ENCODE measurements around the gene TMEM132D.

The TMEM132D gene

DNA sequence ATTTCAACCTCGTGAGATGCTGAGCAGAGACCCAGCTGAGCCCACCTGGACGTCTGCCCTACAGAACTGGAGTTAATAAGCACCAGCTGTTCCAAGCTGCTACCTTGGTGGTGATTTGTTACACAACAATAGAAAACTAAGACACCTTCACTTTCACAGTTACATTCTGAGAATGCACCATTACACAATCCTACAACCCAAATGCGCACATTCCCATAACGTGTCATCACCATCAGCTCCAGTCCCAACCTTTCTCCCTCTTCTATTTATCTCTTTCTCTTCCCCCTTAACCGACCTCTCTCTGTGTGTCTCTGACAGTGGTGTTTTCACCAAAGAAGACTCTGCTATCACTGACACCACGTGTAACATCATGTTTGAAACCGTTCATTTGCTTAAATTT is 91.9 kb downstream of the TMEM132D start:
- Histone ChIP-seq H3K9ac (ENCODE audit: low read length) (no peak overlapping the region), H3K79me2 (ENCODE audit: insufficient read depth, low read length) (no peaks in the 10 kb centered on the region), H3F3A (ENCODE audit: insufficient read depth) (no peaks in the 10 kb centered on the region), H4K20me1 (ENCODE audit: low read depth, low read length) (no peaks in the 10 kb centered on the region), H3K27me3 (ENCODE audit: low read length) (no peaks in the 10 kb centered on the region), H3K27ac (ENCODE audit: low read depth, low read length) (no peak overlapping the region), H3K4me2 (ENCODE audit: low read depth, low read length, poor library complexity, severe bottlenecking) (no peak overlapping the region), H3K9me2 (replicated peaks; ENCODE audit: insufficient read depth, low read length) (no peaks in the 10 kb centered on the region), H3K4me3 (ENCODE audit: insufficient read depth, low read length, poor library complexity, severe bottlenecking) (no peak overlapping the region), H3K9me3 (ENCODE audit: insufficient read depth, low read length) (no peaks in the 10 kb centered on the region), H2AFZ (ENCODE audit: low read depth, low read length, severe bottlenecking) (no peak overlapping the region), H3K36me3 (ENCODE audit: low read length) (no peaks in the 10 kb centered on the region)
- TF ChIP-seq EZH2phosphoT487 (conservative IDR thresholded peaks at IDR 0.05; ENCODE audit: low read length): no peak
- TF ChIP-seq, protein P1, sequence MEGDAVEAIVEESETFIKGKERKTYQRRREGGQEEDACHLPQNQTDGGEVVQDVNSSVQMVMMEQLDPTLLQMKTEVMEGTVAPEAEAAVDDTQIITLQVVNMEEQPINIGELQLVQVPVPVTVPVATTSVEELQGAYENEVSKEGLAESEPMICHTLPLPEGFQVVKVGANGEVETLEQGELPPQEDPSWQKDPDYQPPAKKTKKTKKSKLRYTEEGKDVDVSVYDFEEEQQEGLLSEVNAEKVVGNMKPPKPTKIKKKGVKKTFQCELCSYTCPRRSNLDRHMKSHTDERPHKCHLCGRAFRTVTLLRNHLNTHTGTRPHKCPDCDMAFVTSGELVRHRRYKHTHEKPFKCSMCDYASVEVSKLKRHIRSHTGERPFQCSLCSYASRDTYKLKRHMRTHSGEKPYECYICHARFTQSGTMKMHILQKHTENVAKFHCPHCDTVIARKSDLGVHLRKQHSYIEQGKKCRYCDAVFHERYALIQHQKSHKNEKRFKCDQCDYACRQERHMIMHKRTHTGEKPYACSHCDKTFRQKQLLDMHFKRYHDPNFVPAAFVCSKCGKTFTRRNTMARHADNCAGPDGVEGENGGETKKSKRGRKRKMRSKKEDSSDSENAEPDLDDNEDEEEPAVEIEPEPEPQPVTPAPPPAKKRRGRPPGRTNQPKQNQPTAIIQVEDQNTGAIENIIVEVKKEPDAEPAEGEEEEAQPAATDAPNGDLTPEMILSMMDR (IDR thresholded peaks at IDR 0.05; ENCODE audit: insufficient read depth, low read length, poor library complexity, severe bottlenecking): no peak

DNA sequence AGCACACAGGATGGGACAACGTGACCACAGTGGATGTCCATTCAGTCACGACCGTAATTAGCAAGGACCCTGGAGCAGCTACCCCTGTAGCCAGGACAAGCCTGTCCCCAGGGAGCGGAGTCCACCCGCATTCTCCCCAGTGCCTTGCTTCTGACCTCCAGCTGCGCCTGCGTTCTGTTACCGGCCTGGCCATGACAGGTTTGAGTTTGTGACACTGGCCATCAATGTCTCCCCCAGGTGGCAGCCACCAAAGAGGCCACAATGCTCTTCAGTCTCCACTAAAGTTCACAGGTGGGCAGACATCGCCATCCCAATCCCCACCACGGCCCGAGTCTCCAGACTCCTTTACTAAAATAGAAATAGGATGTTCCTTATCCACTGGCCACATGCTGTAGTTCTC is 96.7 kb downstream of the TMEM132D start:
- Histone ChIP-seq H3K9me2 (replicated peaks; ENCODE audit: insufficient read depth, low read length) (no peaks in the 10 kb centered on the region), H4K20me1 (ENCODE audit: low read depth, low read length) (no peaks in the 10 kb centered on the region), H3K27ac (ENCODE audit: low read depth, low read length) (no peak overlapping the region), H2AFZ (ENCODE audit: low read depth, low read length, severe bottlenecking) (no peak overlapping the region), H3K4me3 (ENCODE audit: insufficient read depth, low read length, poor library complexity, severe bottlenecking) (no peak overlapping the region), H3K4me2 (ENCODE audit: low read depth, low read length, poor library complexity, severe bottlenecking) (no peak overlapping the region), H3K9ac (ENCODE audit: low read length) (no peak overlapping the region), H3K36me3 (ENCODE audit: low read length) (no peaks in the 10 kb centered on the region), H3K9me3 (ENCODE audit: insufficient read depth, low read length) (no peaks in the 10 kb centered on the region), H3K27me3 (ENCODE audit: low read length) (no peaks in the 10 kb centered on the region), H3F3A (ENCODE audit: insufficient read depth) (no peaks in the 10 kb centered on the region), H3K79me2 (ENCODE audit: insufficient read depth, low read length) (no peaks in the 10 kb centered on the region)
- TF ChIP-seq, protein P1 (IDR thresholded peaks at IDR 0.05; ENCODE audit: insufficient read depth, low read length, poor library complexity, severe bottlenecking): no peak
- no peak for TF ChIP-seq EZH2phosphoT487 (conservative IDR thresholded peaks at IDR 0.05; ENCODE audit: low read length)

DNA sequence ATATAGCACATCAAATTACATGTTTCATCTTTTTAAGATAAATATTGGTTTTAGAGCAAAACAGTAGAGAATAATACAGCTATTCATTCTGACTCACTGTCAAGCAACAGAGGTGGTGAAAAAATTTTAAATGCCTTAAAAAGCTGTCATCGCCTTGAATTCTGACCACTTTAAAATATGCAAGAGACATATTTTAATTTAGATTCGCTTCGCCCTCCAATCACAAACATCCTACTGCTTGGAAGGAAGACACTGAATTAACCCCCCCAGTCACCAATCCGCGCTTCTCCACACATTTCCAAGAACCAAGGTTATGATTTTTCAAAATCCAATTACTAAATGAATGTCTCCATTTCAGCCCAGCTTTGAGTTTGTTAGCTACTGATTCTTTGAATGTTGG is 112.4 kb downstream of the TMEM132D start:
- TF ChIP-seq, protein P1 (IDR thresholded peaks at IDR 0.05; ENCODE audit: insufficient read depth, low read length, poor library complexity, severe bottlenecking): no peak
- no peak for TF ChIP-seq EZH2phosphoT487 (conservative IDR thresholded peaks at IDR 0.05; ENCODE audit: low read length)

More for the DNA sequence above, 112.4 kb downstream of the TMEM132D start:
- H2AFZ ChIP-seq (ENCODE audit: low read depth, low read length, severe bottlenecking): no peak overlapping the region
- no peaks in the 10 kb centered on the region for H3K27me3 ChIP-seq (ENCODE audit: low read length)
- no peaks in the 10 kb centered on the region for H3K9me2 ChIP-seq (replicated peaks; ENCODE audit: insufficient read depth, low read length)
- H3K4me2 ChIP-seq (ENCODE audit: low read depth, low read length, poor library complexity, severe bottlenecking): no peak overlapping the region
- H3K9ac ChIP-seq (ENCODE audit: low read length): no peak overlapping the region
- no peaks in the 10 kb centered on the region for H3K36me3 ChIP-seq (ENCODE audit: low read length)
- no peak overlapping the region for H3K4me3 ChIP-seq (ENCODE audit: insufficient read depth, low read length, poor library complexity, severe bottlenecking)
- H4K20me1 ChIP-seq (ENCODE audit: low read depth, low read length): no peaks in the 10 kb centered on the region
- no peak overlapping the region for H3K27ac ChIP-seq (ENCODE audit: low read depth, low read length)
- no peaks in the 10 kb centered on the region for H3F3A ChIP-seq (ENCODE audit: insufficient read depth)
- no peaks in the 10 kb centered on the region for H3K9me3 ChIP-seq (ENCODE audit: insufficient read depth, low read length)
- no peaks in the 10 kb centered on the region for H3K79me2 ChIP-seq (ENCODE audit: insufficient read depth, low read length)

Measured in SU-DHL-6 (cell line).